GM18502 (cell line): ENCODE results near the gene DOCK4.

Experiments used
- ATAC-seq: cut with Tn5 transposase; IDR thresholded peaks from one replicate; pipeline ENCODE4 v1.9.1; 2021; ENCODE audit warnings: mild to moderate bottlenecking; ENCODE audit not compliant: unreplicated experiment, poor library complexity

DOCK4 gene

GRCh38 chr7:112162142-112162766, 43.9 kb downstream of the DOCK4 start:
- ATAC-seq, result no peak

GRCh38 chr7:112161253-112162141, 44.7 kb downstream of the DOCK4 start:
- ATAC-seq, result no peak

GRCh38 chr7:112160771-112161150, 45.4 kb downstream of the DOCK4 start:
- ATAC-seq, result no peak

GRCh38 chr7:112160130-112160770, 45.9 kb downstream of the DOCK4 start:
- ATAC-seq, result no peak

- ATAC-seq, result no peak
Measured at GRCh38 chr7:112159351-112159750, 46.8 kb downstream of the DOCK4 start.

- ATAC-seq, result no peak
Measured at GRCh38 chr7:112157072-112157471, 49.1 kb downstream of the DOCK4 start.

- no peak for ATAC-seq
Measured at GRCh38 chr7:112156412-112156811, 49.8 kb downstream of the DOCK4 start.

GRCh38 chr7:112154690-112155089, 51.5 kb downstream of the DOCK4 start:
- no peak for ATAC-seq

GRCh38 chr7:112152186-112152585, 54.0 kb downstream of the DOCK4 start:
- ATAC-seq, result no peak

- ATAC-seq, result no peak
Measured at GRCh38 chr7:112150823-112151641, 55.2 kb downstream of the DOCK4 start.

GRCh38 chr7:112149734-112150133, 56.5 kb downstream of the DOCK4 start:
- no peak for ATAC-seq

- no peak for ATAC-seq
Measured at GRCh38 chr7:112147793-112148361, 58.3 kb downstream of the DOCK4 start.

GRCh38 chr7:112145206-112145605, 61.0 kb downstream of the DOCK4 start:
- ATAC-seq, result no peak

- no peak for ATAC-seq
Measured at GRCh38 chr7:112144284-112145059, 61.7 kb downstream of the DOCK4 start.

GRCh38 chr7:112143582-112143981, 62.6 kb downstream of the DOCK4 start:
- ATAC-seq, result no peak

- ATAC-seq, result no peak
Measured at GRCh38 chr7:112143136-112143535, 63.1 kb downstream of the DOCK4 start.

GRCh38 chr7:112140600-112140999, 65.6 kb downstream of the DOCK4 start:
- no peak for ATAC-seq

GRCh38 chr7:112138938-112139337, 67.3 kb downstream of the DOCK4 start:
- no peak for ATAC-seq

GRCh38 chr7:112138325-112138852, 67.8 kb downstream of the DOCK4 start:
- ATAC-seq, result no peak
